ENCODE results near the gene ELF1. TPM values are rescaled to one million over a fixed set of nuclear protein-coding genes. Genes with fewer than 3 reads are reported as not detected.
A peak's percentile ranks its signal among the peaks of the same experiment; 100 is the strongest.
"Not testable (repeated sequence)": the region's sequence is repeated elsewhere in the genome, so short reads cannot be mapped to it uniquely, and the experiment has no call there.

The ELF1 gene
- polyA plus RNA-seq, 1 of the 3 experiments (the other 2 are of a cell fraction): 11.1 TPM

- no peak for TF ChIP-seq IRF3 (IDR thresholded peaks at IDR 0.05; ENCODE audit: low read depth, low read length)
Measured at GRCh38 chr13:40908546-40908945, 110.6 kb downstream of the ELF1 start (continued).

DNA sequence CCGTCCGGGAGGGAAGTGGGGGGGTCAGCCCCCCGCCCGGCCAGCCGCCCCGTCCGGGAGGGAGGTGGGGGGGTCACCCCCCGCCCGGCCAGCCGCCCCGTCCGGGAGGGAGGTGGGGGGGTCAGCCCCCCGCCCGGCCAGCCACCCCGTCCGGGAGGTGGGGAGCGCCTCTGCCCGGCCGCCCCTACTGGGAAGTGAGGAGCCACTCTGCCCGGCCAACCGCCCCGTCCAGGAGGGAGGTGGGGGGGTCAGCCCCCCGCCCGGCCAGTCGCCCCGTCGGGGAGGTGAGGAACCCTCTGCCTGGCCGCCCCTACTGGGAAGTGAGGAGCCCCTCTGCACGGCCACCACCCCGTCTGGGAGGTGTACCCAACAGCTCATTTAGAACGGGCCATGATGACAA, 118.1 kb downstream of the ELF1 start:
- H4K20me1 ChIP-seq (ENCODE audit: insufficient read depth); POLR2A ChIA-PET; H3K79me2 ChIP-seq (ENCODE audit: insufficient read depth); H3K36me3 ChIP-seq (replicated peaks in 1 of 2; ENCODE audit: control insufficient read depth in 1 of 2, insufficient read depth in 2 of 2, low read length in 1 of 2); H2AFZ ChIP-seq (ENCODE audit: low read depth); H3K4me1 ChIP-seq (ENCODE audit: control insufficient read depth in 1 of 2, insufficient read depth in 2 of 2, low read depth in 1 of 2, low read length in 1 of 2); DNase-seq; H3F3A ChIP-seq (replicated peaks; ENCODE audit: insufficient read depth); CTCF ChIA-PET; H3K9me3 ChIP-seq; H3K4me2 ChIP-seq; H3K27me3 ChIP-seq (ENCODE audit: insufficient read depth); H3K9ac ChIP-seq; H3K27ac ChIP-seq (ENCODE audit: low read depth in 2 of 2, low read length in 1 of 2); H3K9me2 ChIP-seq; H3K4me3 ChIP-seq (ENCODE audit: low read depth in 2 of 2, low read length in 1 of 2): not testable (repeated sequence)
- 82% methylated on average over 6 of the region's 31 CpGs for WGBS (ENCODE audit: low lambda C conversion rate)

DNA sequence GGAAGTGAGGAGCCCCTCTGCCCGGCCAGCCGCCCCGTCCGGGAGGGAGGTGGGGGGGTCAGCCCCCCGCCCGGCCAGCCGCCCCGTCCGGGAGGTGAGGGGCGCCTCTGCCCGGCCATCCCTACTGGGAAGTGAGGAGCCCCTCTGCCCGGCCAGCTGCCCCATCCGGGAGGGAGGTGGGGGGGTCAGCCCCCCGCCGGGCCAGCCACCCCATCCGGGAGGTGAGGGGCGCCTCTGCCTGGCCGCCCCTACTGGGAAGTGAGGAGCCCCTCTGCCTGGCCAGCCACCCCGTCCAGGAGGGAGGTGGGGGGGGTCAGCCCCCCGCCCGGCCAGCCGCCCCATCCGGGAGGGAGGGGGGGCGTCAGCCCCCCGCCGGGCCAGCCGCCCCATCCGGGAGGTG, 118.5 kb downstream of the ELF1 start:
- H3K27ac ChIP-seq (ENCODE audit: low read depth in 2 of 2, low read length in 1 of 2); H3K4me1 ChIP-seq (ENCODE audit: control insufficient read depth in 1 of 2, insufficient read depth in 2 of 2, low read depth in 1 of 2, low read length in 1 of 2); H3K4me3 ChIP-seq (ENCODE audit: low read depth in 2 of 2, low read length in 1 of 2); H3K9me3 ChIP-seq; H3K9me2 ChIP-seq; POLR2A ChIA-PET; H3K4me2 ChIP-seq; H2AFZ ChIP-seq (ENCODE audit: low read depth); H3K36me3 ChIP-seq (replicated peaks in 1 of 2; ENCODE audit: control insufficient read depth in 1 of 2, insufficient read depth in 2 of 2, low read length in 1 of 2); H3K79me2 ChIP-seq (ENCODE audit: insufficient read depth); H3F3A ChIP-seq (replicated peaks; ENCODE audit: insufficient read depth); H3K9ac ChIP-seq; H4K20me1 ChIP-seq (ENCODE audit: insufficient read depth); CTCF ChIA-PET; DNase-seq; H3K27me3 ChIP-seq (ENCODE audit: insufficient read depth): not testable (repeated sequence)
- WGBS (ENCODE audit: low lambda C conversion rate): no CpG with 5 or more reads among the region's 28 CpGs

DNA sequence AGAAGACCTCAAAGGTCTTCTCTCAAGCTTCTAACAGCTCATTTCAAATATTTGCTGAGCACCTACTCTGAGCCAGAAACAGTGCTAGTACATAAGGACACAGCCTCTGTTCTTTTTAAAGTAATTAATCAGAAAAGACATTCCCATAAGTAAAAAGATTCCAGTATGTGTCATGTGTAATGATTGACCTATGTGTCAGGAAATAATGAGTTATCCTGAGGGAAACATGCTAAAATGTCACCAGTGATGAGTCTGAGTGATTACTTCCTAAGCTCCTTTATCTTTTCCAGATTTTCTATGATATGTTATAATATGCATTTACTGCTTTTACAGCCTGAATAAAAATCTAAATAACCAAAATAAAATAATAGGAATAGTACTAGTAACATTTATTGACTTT, 122.1 kb downstream of the ELF1 start:
- no peaks in the 10 kb centered on the region for H3K79me2 ChIP-seq (ENCODE audit: insufficient read depth)
- H3K4me2 ChIP-seq: no peak overlapping the region
- H3K9ac ChIP-seq: no peak overlapping the region
- no peak overlapping the region for H3K4me3 ChIP-seq (ENCODE audit: low read depth in 2 of 2, low read length in 1 of 2)
- H3K4me1 ChIP-seq (ENCODE audit: control insufficient read depth in 1 of 2, insufficient read depth in 2 of 2, low read depth in 1 of 2, low read length in 1 of 2): no peaks in the 10 kb centered on the region; a peak in 2 of 4 replicates
- H3K36me3 ChIP-seq (replicated peaks in 1 of 2; ENCODE audit: control insufficient read depth in 1 of 2, insufficient read depth in 2 of 2, low read length in 1 of 2): no peaks in the 10 kb centered on the region
- no peak overlapping the region for H3K27ac ChIP-seq (ENCODE audit: low read depth in 2 of 2, low read length in 1 of 2)
- H3K9me3 ChIP-seq: no peaks in the 10 kb centered on the region
- no peak for TF ChIP-seq RFX5 (IDR thresholded peaks at IDR 0.05; ENCODE audit: low read length)
- TF ChIP-seq, protein P1, sequence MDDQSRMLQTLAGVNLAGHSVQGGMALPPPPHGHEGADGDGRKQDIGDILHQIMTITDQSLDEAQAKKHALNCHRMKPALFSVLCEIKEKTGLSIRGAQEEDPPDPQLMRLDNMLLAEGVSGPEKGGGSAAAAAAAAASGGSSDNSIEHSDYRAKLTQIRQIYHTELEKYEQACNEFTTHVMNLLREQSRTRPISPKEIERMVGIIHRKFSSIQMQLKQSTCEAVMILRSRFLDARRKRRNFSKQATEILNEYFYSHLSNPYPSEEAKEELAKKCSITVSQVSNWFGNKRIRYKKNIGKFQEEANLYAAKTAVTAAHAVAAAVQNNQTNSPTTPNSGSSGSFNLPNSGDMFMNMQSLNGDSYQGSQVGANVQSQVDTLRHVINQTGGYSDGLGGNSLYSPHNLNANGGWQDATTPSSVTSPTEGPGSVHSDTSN (IDR thresholded peaks at IDR 0.05): 0 out of 2 replicates have a peak, but pooled peaks have one; percentile 17
- H2AFZ ChIP-seq (ENCODE audit: low read depth): no peak overlapping the region
- CTCF ChIA-PET: no interaction called here
- no peaks in the 10 kb centered on the region for H4K20me1 ChIP-seq (ENCODE audit: insufficient read depth)
- no peak for DNase-seq
- no peaks in the 10 kb centered on the region for H3K9me2 ChIP-seq
- H3K27me3 ChIP-seq (ENCODE audit: insufficient read depth): no peaks in the 10 kb centered on the region
- peaks cover 9% of the 10 kb centered on the region for H3F3A ChIP-seq (replicated peaks; ENCODE audit: insufficient read depth)
- POLR2A ChIA-PET: no interaction called here

Data from SK-N-SH (cell line).